Activated T-cell treated with anti-CD3 and anti-CD28 coated beads, Interleukin-2, amount 50 U/mL, for 24 hours (primary cell): ENCODE results near the gene OLFM3.

ENCODE experiments used
- DNase-seq: peaks from one replicate; pipeline ENCODE4 v3.0.0-alpha.2; 2020
- H3K27ac Mint-ChIP-seq: 2 replicates; pipeline ENCODE4 v1.8.0; 2020; ENCODE audit warnings: mild to moderate bottlenecking, mixed read lengths
- H3K27me3 Mint-ChIP-seq: 2 replicates; pipeline ENCODE4 v1.8.0; 2020; ENCODE audit warnings: mixed read lengths
- H3K36me3 Mint-ChIP-seq: 2 replicates; pipeline ENCODE4 v1.8.0; 2020; ENCODE audit warnings: low read depth, mixed read lengths
- H3K4me1 Mint-ChIP-seq: 2 replicates; pipeline ENCODE4 v1.8.0; 2020; ENCODE audit warnings: low read depth, mixed read lengths
- H3K4me3 Mint-ChIP-seq: 2 replicates; pipeline ENCODE4 v1.8.0; 2020; ENCODE audit warnings: mild to moderate bottlenecking, moderate library complexity, mixed read lengths
- H3K9me3 Mint-ChIP-seq: 2 replicates; pipeline ENCODE4 v1.8.0; 2020; ENCODE audit warnings: mixed read lengths

The OLFM3 gene

GRCh38 chr1:101846820-101847219 is 149.9 kb downstream of the OLFM3 start:
- H3K9me3 Mint-ChIP-seq: no peaks in the 10 kb centered on the region
- H3K27me3 Mint-ChIP-seq: peaks cover 8% of the 10 kb centered on the region
- no peak for DNase-seq
- H3K4me3 Mint-ChIP-seq: no peak overlapping the region
- H3K36me3 Mint-ChIP-seq: no peaks in the 10 kb centered on the region
- H3K27ac Mint-ChIP-seq: no peak overlapping the region
- no peaks in the 10 kb centered on the region for H3K4me1 Mint-ChIP-seq

- H3K4me3 Mint-ChIP-seq: no peak overlapping the region
- H3K36me3 Mint-ChIP-seq: no peaks in the 10 kb centered on the region
- no peak for DNase-seq
Measured at GRCh38 chr1:101843160-101843559, 153.6 kb downstream of the OLFM3 start.

GRCh38 chr1:101841824-101842223 is 154.9 kb downstream of the OLFM3 start:
- peaks cover 9% of the 10 kb centered on the region for H3K27me3 Mint-ChIP-seq
- no peak for DNase-seq
- no peak overlapping the region for H3K27ac Mint-ChIP-seq
- H3K4me1 Mint-ChIP-seq: no peaks in the 10 kb centered on the region
- H3K4me3 Mint-ChIP-seq: no peak overlapping the region
- H3K36me3 Mint-ChIP-seq: no peaks in the 10 kb centered on the region
- H3K9me3 Mint-ChIP-seq: no peaks in the 10 kb centered on the region

More at GRCh38 chr1:101843160-101843559, 153.6 kb downstream of the OLFM3 start:
- H3K9me3 Mint-ChIP-seq: no peaks in the 10 kb centered on the region
- peaks cover 10% of the 10 kb centered on the region for H3K27me3 Mint-ChIP-seq
- H3K4me1 Mint-ChIP-seq: no peaks in the 10 kb centered on the region
- H3K27ac Mint-ChIP-seq: no peak overlapping the region

DNA sequence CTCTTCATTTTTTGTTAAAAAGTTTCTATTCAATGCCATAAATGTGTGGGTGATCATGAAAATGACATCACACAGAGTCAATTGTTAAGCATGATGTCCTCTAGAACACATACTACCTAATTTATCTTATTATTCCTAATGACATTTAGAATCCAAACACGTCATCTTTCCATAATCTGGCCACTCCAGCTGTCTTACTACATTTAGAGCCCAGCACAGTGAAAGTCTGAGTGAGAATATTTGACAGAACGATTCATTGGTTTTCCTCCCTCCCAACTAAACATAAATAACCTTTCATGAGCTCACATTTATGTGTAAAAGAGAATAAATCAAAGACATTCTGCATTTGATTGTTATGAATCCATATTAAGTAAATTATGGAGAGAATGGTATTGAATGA is 160.7 kb downstream of the OLFM3 start:
- Mint-ChIP-seq H3K27me3 (no peaks in the 10 kb centered on the region), H3K27ac (no peak overlapping the region), H3K4me1 (no peaks in the 10 kb centered on the region), H3K36me3 (no peaks in the 10 kb centered on the region), H3K9me3 (no peaks in the 10 kb centered on the region), H3K4me3 (no peak overlapping the region)
- no peak for DNase-seq

- Mint-ChIP-seq H3K27ac (no peak overlapping the region), H3K4me3 (no peak overlapping the region), H3K27me3 (no peaks in the 10 kb centered on the region), H3K4me1 (no peaks in the 10 kb centered on the region), H3K9me3 (no peaks in the 10 kb centered on the region), H3K36me3 (no peaks in the 10 kb centered on the region)
- no peak for DNase-seq
Measured at GRCh38 chr1:101833312-101833711, 163.4 kb downstream of the OLFM3 start.

DNA sequence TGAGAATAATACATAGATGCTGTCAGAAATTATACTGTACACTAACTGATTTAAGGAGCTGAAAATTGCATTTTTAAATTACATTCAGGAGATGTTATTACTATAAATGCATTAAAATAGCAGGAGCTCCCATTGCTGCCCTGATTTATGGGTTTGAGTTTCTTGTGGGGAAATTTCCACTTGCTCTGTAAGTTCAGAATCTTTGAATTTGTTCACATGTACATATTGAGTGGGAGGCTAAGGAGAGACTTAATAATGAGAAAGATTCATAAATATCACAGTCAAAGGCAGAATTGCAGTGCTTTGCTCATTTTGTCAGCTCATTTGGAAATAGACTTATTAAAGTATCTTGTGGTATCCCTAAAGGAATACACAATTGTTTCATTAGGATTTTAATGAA is 170.3 kb downstream of the OLFM3 start:
- H3K27me3 Mint-ChIP-seq: no peaks in the 10 kb centered on the region
- no peaks in the 10 kb centered on the region for H3K9me3 Mint-ChIP-seq
- DNase-seq: no peak
- no peak overlapping the region for H3K27ac Mint-ChIP-seq
- no peaks in the 10 kb centered on the region for H3K4me1 Mint-ChIP-seq
- no peaks in the 10 kb centered on the region for H3K36me3 Mint-ChIP-seq
- no peak overlapping the region for H3K4me3 Mint-ChIP-seq

DNA sequence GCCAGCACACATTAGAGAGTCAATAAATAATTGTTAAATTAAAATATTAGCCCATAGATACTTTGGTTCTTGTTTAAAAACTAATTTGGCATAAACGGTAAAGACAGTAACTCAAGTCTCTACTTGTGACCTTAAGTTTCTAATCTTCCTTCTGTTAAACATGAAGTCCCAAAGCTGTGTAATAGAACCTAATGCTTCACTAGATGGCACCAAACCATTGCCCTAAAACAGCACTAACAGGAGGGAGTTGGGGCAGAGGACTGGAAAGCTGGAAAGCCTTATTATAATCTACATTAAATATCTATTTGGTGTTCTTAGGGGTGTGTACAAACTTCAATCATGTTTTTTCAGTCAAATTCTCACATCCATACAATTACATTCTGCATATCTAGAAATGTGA is 176.7 kb downstream of the OLFM3 start:
- H3K36me3 Mint-ChIP-seq: no peaks in the 10 kb centered on the region
- DNase-seq: no peak
- no peaks in the 10 kb centered on the region for H3K9me3 Mint-ChIP-seq
- H3K27me3 Mint-ChIP-seq: no peaks in the 10 kb centered on the region
- no peaks in the 10 kb centered on the region for H3K4me1 Mint-ChIP-seq
- no peak overlapping the region for H3K4me3 Mint-ChIP-seq
- no peak overlapping the region for H3K27ac Mint-ChIP-seq

DNA sequence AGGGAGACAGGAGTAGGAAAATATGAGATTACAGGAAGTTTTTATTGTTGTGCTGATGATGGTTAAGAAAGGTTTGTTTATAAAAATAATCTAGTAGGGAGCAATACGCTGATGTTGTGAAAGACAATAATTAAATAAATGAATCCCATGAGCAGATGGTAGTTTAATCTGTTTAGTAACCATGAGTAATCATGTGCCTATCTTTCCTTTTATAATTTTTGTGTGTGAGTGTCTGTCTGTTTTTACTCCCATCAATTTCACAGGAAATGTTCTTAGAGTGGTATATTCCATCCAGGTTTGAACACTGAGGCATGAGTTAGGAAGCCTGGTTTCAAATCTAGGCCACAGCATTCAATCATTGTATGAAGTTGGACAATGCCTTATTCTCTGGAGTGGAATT is 180.5 kb downstream of the OLFM3 start:
- no peaks in the 10 kb centered on the region for H3K4me1 Mint-ChIP-seq
- H3K9me3 Mint-ChIP-seq: no peaks in the 10 kb centered on the region
- H3K27ac Mint-ChIP-seq: no peak overlapping the region
- no peaks in the 10 kb centered on the region for H3K36me3 Mint-ChIP-seq
- H3K4me3 Mint-ChIP-seq: no peak overlapping the region
- H3K27me3 Mint-ChIP-seq: no peaks in the 10 kb centered on the region
- DNase-seq: no peak

- H3K4me3 Mint-ChIP-seq: no peak overlapping the region
- no peaks in the 10 kb centered on the region for H3K9me3 Mint-ChIP-seq
- DNase-seq: no peak
- H3K27me3 Mint-ChIP-seq: no peaks in the 10 kb centered on the region
- H3K4me1 Mint-ChIP-seq: no peaks in the 10 kb centered on the region
- no peak overlapping the region for H3K27ac Mint-ChIP-seq
- no peaks in the 10 kb centered on the region for H3K36me3 Mint-ChIP-seq
Measured at GRCh38 chr1:101798417-101798816, 198.3 kb downstream of the OLFM3 start.

- H3K9me3 Mint-ChIP-seq: no peaks in the 10 kb centered on the region
- H3K4me1 Mint-ChIP-seq: no peaks in the 10 kb centered on the region
- no peak overlapping the region for H3K4me3 Mint-ChIP-seq
- no peak overlapping the region for H3K27ac Mint-ChIP-seq
- H3K27me3 Mint-ChIP-seq: no peaks in the 10 kb centered on the region
- H3K36me3 Mint-ChIP-seq: no peaks in the 10 kb centered on the region
- no peak for DNase-seq
Measured at GRCh38 chr1:101797722-101798121, 199.0 kb downstream of the OLFM3 start.

DNA sequence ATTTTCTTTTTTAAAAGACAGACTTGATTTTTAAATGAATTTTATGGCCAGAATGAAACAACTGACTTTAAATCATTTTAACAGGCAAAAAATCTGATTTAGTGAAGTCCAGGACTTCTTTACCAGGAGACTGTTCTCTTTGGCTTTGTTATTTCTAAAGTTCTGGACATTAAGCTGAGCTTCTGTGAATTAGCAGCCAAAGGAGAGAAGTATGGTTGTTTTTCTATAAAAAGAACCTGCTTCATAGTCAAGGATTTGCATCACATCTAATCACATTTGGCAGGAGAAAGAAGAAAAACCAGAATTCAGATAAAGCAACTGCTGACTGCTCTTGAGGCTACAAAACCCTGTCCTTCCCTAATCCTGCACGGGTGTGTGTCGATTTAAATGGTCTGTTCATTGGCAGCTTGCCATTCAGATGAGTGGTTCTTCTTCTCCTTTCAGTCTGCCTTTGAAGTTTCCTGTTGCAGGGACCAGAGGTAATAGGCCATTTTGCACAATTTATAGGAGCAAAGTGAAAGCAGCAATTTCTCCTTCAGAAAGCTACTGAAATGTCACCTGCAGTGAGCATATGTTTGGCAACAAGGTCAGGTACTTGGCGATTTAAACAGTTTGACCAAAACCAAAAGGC is 215.4 kb downstream of the OLFM3 start:
- Mint-ChIP-seq H3K9me3 (no peaks in the 10 kb centered on the region), H3K27me3 (no peaks in the 10 kb centered on the region), H3K27ac (no peak overlapping the region)

GRCh38 chr1:101769520-101769919 is 227.2 kb downstream of the OLFM3 start:
- no peak for DNase-seq
- Mint-ChIP-seq H3K4me1 (no peaks in the 10 kb centered on the region), H3K36me3 (no peaks in the 10 kb centered on the region), H3K27me3 (peaks cover 5% of the 10 kb centered on the region), H3K27ac (no peak overlapping the region), H3K9me3 (no peaks in the 10 kb centered on the region), H3K4me3 (no peak overlapping the region)

More for the DNA sequence above, 215.4 kb downstream of the OLFM3 start:
- Mint-ChIP-seq H3K36me3 (no peaks in the 10 kb centered on the region), H3K4me1 (no peaks in the 10 kb centered on the region), H3K4me3 (no peak overlapping the region)
- no peak for DNase-seq

GRCh38 chr1:101757985-101758384 is 238.7 kb downstream of the OLFM3 start:
- Mint-ChIP-seq H3K4me1 (no peaks in the 10 kb centered on the region), H3K27me3 (no peaks in the 10 kb centered on the region), H3K9me3 (no peaks in the 10 kb centered on the region), H3K4me3 (no peak overlapping the region), H3K36me3 (no peaks in the 10 kb centered on the region), H3K27ac (no peak overlapping the region)
- no peak for DNase-seq

DNA sequence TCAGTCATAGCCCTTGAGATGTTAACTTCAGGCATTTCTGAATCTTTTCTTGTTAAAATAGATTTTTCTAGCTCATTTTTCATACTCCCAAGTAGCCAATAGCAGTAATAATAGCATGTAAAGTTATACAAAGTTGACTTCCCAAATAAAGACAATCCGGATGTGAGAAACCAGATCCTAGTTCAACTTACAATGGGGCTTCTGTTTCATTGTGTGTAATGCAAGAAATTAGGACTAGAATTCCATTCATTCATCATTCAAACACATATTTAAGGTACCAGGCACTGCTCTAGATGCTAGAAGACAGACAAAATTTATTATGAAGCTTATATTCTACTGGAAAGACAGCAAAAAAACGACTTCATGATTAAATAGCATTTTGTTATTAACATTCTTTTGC is 240.3 kb downstream of the OLFM3 start:
- H3K9me3 Mint-ChIP-seq: no peaks in the 10 kb centered on the region
- H3K36me3 Mint-ChIP-seq: no peaks in the 10 kb centered on the region
- no peaks in the 10 kb centered on the region for H3K27me3 Mint-ChIP-seq
- no peak for DNase-seq
- no peak overlapping the region for H3K27ac Mint-ChIP-seq
- no peak overlapping the region for H3K4me3 Mint-ChIP-seq
- H3K4me1 Mint-ChIP-seq: no peaks in the 10 kb centered on the region
